HFF-Myc (cell line): ENCODE data around the gene KDM2A.

Experiments used
- DNase-seq: peaks from one replicate; pipeline ENCODE4 v3.0.0-alpha.2; 2011; ENCODE audit warnings: low read depth; ENCODE audit errors: extremely low read depth
- H3K4me3 ChIP-seq: replicated peaks from 2 replicates; pipeline ENCODE4 v1.5.1; 2011; ENCODE audit warnings: low read depth, mild to moderate bottlenecking, control low read depth, low read length
- TF ChIP-seq, protein P1 (sequence below): IDR thresholded peaks from 2 replicates; pipeline ENCODE4 v1.5.1; 2012; ENCODE audit warnings: mild to moderate bottlenecking, low read depth, low read length, control low read depth; ENCODE audit errors: missing control alignments

KDM2A gene

DNA sequence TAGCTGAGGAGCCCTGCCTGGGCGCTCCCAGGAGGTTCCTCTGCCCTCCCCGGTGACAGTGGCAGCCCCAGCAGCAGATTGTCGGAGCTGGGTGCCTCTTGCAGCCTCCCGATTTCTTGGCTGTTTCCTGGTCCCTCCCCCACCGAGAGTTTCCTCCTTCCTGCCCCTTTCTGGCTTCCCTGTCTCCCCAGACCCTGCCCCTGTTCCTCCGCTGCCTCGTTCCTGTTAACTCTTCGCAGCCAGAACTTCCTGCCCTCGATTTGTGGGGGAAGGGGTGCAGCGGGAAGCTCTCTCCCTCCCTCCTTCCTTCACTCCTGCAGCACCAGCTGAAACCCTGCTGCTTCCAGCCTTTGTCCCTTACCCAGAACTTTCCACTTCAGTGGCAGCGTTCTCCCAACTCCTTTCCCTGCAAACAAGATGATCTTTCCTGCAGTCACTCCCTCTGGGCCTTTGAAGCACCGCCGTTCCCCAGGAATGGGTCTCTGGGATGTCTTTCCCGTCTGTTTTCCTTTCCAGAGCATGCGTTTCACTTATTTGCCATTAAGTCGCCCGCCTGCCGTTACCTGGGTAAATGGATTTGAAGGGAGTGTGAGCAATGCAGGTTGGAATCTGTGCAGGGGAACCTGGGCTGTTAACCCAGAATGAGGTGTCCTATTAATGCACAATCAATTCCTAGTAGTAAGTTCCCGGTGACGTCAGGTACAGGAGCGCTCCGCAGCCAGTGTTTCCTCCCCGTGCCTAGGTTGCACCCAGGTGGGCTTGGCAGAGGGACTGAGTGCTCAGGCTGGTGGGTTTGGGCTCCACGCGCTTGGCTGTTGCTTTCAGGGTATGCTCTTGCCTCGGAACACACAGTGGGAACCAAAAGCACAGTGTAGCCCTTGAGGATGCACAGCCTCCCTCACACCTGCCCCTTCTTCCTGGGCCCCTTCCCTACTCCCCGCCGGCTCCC is 151.5 kb downstream of the KDM2A start:
- peak overlapping the region; percentile 8; the same call in 1 of the 2 replicates for H3K4me3 ChIP-seq
- TF ChIP-seq, protein P1, sequence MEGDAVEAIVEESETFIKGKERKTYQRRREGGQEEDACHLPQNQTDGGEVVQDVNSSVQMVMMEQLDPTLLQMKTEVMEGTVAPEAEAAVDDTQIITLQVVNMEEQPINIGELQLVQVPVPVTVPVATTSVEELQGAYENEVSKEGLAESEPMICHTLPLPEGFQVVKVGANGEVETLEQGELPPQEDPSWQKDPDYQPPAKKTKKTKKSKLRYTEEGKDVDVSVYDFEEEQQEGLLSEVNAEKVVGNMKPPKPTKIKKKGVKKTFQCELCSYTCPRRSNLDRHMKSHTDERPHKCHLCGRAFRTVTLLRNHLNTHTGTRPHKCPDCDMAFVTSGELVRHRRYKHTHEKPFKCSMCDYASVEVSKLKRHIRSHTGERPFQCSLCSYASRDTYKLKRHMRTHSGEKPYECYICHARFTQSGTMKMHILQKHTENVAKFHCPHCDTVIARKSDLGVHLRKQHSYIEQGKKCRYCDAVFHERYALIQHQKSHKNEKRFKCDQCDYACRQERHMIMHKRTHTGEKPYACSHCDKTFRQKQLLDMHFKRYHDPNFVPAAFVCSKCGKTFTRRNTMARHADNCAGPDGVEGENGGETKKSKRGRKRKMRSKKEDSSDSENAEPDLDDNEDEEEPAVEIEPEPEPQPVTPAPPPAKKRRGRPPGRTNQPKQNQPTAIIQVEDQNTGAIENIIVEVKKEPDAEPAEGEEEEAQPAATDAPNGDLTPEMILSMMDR = no peak
- no peak for DNase-seq

- TF ChIP-seq, protein P1 = no peak
- no peak overlapping the region for H3K4me3 ChIP-seq
- no peak for DNase-seq
These were observed 152.1 kb downstream of the KDM2A start for GRCh38 chr11:67271205-67271540.

DNA sequence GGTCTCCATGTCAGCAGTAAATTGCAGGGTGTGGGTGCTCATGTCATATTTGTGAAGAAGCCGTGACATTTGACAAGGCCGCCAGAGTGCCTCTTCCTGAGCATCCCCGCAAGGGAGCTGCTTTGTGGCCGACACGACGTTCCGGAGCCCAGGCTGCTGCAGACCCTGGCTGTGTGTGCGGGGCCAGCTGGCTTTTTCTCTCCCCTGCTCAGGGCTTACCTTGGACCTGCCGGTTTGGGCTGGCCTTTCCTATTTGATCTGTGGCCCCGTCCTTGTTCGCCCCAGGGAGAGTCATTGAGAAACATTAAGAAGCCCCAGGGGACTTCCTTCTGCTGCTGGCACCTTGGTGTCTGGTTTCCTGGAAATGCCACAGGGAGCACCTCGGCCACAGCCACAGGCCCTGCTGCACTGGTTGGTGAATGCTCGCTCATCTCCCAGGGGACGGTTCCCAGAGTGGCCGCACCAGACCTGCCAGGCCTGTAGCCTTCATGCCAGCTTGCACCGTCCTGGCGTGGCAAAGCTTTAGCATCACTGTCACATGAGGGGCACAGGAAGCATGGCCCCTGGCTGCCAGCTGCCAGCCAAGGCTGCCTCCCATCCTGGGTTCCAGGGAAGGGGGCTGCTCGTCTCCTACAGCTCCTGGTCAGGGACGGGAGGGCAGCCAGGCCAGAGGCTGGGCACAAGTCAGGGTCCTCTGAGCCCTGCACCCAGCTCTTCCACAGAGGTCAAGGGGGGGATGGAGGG is 152.7 kb downstream of the KDM2A start:
- TF ChIP-seq, protein P1 = no peak
- no peak overlapping the region for H3K4me3 ChIP-seq
- DNase-seq = no peak

GRCh38 chr11:67272327-67273259 is 153.5 kb downstream of the KDM2A start:
- TF ChIP-seq, protein P1 = no peak
- no peak for DNase-seq
- no peak overlapping the region for H3K4me3 ChIP-seq

- no peak overlapping the region for H3K4me3 ChIP-seq
- TF ChIP-seq, protein P1 = no peak
- no peak for DNase-seq
These were observed 154.4 kb downstream of the KDM2A start for GRCh38 chr11:67273260-67273990.
